OCI-LY7 (cell line): ENCODE data around the gene PARP12. TPM values are rescaled to one million over a fixed set of nuclear protein-coding genes. Genes with fewer than 3 reads are reported as not detected.

Source experiments
- BruUV-seq: library from RNA; stranded (reverse); fragments of 400-500 nt; replicated peaks from 2 replicates; lab custom pipeline; 2021; lab: Mats Ljungman, UMichigan
- CTCF ChIA-PET: fragments of 300-600 bp; sonication (Branson Sonifier 250); formaldehyde crosslinking; loops from one replicate; lab custom pipeline; 2022; ENCODE audit warnings: antibody characterized with exemption; ENCODE audit not compliant: unreplicated experiment; lab: Charles Lee
- POLR2A ChIA-PET: fragments of 300-600 bp; sonication (Branson Sonifier 250); formaldehyde crosslinking; loops from one replicate; lab custom pipeline; 2022; ENCODE audit warnings: antibody characterized with exemption; lab: Charles Lee
- DNase-seq: peaks from one replicate; pipeline ENCODE4 v3.0.0-alpha.2; 2015; ENCODE audit warnings: low spot score
- H2AFZ ChIP-seq: fragments of 200-600 bp; sonication (generic), shearing (Covaris generic); 2 replicates; pipeline ENCODE4 v1.6.1; 2014; ENCODE audit warnings: mild to moderate bottlenecking, antibody characterized with exemption, low read length, moderate library complexity
- H3K27ac ChIP-seq: fragments of 200-600 bp; sonication (generic); 2 replicates; pipeline ENCODE4 v1.5.1; 2014; ENCODE audit warnings: mixed run types, low read depth, mild to moderate bottlenecking, moderate library complexity, low read length, inconsistent platforms; ENCODE audit not compliant: poor library complexity, severe bottlenecking
- H3K36me3 ChIP-seq: fragments of 200-600 bp; sonication (generic); 2 replicates; pipeline ENCODE4 v1.6.1; 2014; ENCODE audit warnings: mild to moderate bottlenecking, antibody characterized with exemption, low read length, moderate library complexity, mixed read lengths; ENCODE audit not compliant: insufficient read depth
- H3K4me1 ChIP-seq: fragments of 200-600 bp; sonication (generic); 2 replicates; pipeline ENCODE4 v1.5.1; 2014; ENCODE audit warnings: mild to moderate bottlenecking, low read length; ENCODE audit not compliant: insufficient read depth, poor library complexity, severe bottlenecking
- H3K4me2 ChIP-seq: fragments of 200-600 bp; sonication (generic); 2 replicates; pipeline ENCODE4 v1.6.1; 2014; ENCODE audit warnings: mild to moderate bottlenecking, low read length
- H3K4me3 ChIP-seq: fragments of 200-600 bp; sonication (generic); 2 replicates; pipeline ENCODE4 v1.5.1; 2014; ENCODE audit warnings: mild to moderate bottlenecking, low read depth, low read length; ENCODE audit not compliant: poor library complexity, severe bottlenecking
- H3K79me2 ChIP-seq: fragments of 200-600 bp; sonication (generic); 2 replicates; pipeline ENCODE4 v1.6.1; 2016; ENCODE audit warnings: low read depth, mild to moderate bottlenecking, low read length, moderate library complexity, mixed read lengths; ENCODE audit not compliant: insufficient read depth
- H3K9me2 ChIP-seq: fragments of 200-600 bp; sonication (generic); 2 replicates; pipeline ENCODE4 v1.6.1; 2016; ENCODE audit warnings: mild to moderate bottlenecking, low read length, mixed read lengths; ENCODE audit not compliant: insufficient read depth
- H3K9me3 ChIP-seq: fragments of 200-600 bp; sonication (generic); 2 replicates; pipeline ENCODE4 v1.6.1; 2014; ENCODE audit warnings: mild to moderate bottlenecking, mixed run types, low read length, mixed read lengths
- H4K20me1 ChIP-seq: fragments of 200-600 bp; sonication (generic); 2 replicates; pipeline ENCODE4 v1.6.1; 2014; ENCODE audit warnings: mild to moderate bottlenecking, antibody characterized with exemption, low read length, moderate library complexity, mixed read lengths; ENCODE audit not compliant: insufficient read depth
- EZH2phosphoT487 ChIP-seq: fragments of 200-600 bp; sonication (generic); IDR thresholded peaks from 2 replicates; pipeline ENCODE4 v1.6.1; 2018; ENCODE audit warnings: low read depth, borderline replicate concordance, mild to moderate bottlenecking, mixed run types, antibody characterized with exemption, low read length, moderate library complexity, mixed read lengths
- intact Hi-C: fragments of 100-400 bp; cut with micrococcal nuclease; formaldehyde crosslinking; loops from one replicate; pipeline ENCODE4 v1.10.0; 2022; ENCODE audit not compliant: unreplicated experiment
- total RNA-seq, 2 experiments: library from RNA; depleted of rRNA in 1 of 2; stranded (reverse); fragments of >200 nt in 1 of 2; shearing (Covaris generic) in 1 of 2; gene quantifications; 2 replicates each; pipeline ENCODE4 v1.2.3, GENCODE V29; 2014 to 2022
- TF ChIP-seq, protein P1 (sequence below): fragments of 200-600 bp; sonication (generic); conservative IDR thresholded peaks from 2 replicates; pipeline ENCODE4 v1.5.1; 2014; ENCODE audit warnings: mild to moderate bottlenecking, antibody characterized with exemption, low read length, moderate library complexity, mixed read lengths

The PARP12 gene
- total RNA-seq, 2 experiments from 2014 or later = 6.5 to 12.5 TPM

DNA sequence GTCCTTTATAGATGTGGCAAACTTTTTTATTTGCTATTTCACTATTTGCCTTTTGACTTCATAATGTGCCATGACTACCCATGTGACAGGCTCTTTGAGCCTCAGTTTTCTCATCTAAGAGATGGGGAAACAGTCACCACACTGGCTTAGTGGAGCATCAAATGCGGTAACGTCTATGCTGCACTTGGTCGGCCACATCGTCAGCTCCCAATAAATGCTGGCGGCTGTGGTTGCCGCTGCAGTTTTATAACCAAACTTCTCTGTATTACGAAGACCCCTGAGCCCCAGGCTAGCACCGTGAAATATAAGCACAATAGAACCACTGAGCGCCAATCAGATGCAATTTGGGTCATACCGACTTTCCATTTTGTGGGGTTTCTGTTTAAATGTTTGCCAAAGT lies 56.2 kb downstream of the PARP12 start:
- intact Hi-C loops = no loop called here
- no peak for TF ChIP-seq EZH2phosphoT487
- TF ChIP-seq, protein P1, sequence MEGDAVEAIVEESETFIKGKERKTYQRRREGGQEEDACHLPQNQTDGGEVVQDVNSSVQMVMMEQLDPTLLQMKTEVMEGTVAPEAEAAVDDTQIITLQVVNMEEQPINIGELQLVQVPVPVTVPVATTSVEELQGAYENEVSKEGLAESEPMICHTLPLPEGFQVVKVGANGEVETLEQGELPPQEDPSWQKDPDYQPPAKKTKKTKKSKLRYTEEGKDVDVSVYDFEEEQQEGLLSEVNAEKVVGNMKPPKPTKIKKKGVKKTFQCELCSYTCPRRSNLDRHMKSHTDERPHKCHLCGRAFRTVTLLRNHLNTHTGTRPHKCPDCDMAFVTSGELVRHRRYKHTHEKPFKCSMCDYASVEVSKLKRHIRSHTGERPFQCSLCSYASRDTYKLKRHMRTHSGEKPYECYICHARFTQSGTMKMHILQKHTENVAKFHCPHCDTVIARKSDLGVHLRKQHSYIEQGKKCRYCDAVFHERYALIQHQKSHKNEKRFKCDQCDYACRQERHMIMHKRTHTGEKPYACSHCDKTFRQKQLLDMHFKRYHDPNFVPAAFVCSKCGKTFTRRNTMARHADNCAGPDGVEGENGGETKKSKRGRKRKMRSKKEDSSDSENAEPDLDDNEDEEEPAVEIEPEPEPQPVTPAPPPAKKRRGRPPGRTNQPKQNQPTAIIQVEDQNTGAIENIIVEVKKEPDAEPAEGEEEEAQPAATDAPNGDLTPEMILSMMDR = no peak
- no peak for DNase-seq
- Histone ChIP-seq H3K4me3 (no peak overlapping the region), H2AFZ (no peak overlapping the region), H3K4me2 (no peak overlapping the region), H4K20me1 (no peaks in the 10 kb centered on the region), H3K27ac (no peak overlapping the region), H3K9me3 (no peaks in the 10 kb centered on the region), H3K79me2 (no peaks in the 10 kb centered on the region), H3K4me1 (no peaks in the 10 kb centered on the region), H3K9me2 (no peaks in the 10 kb centered on the region), H3K36me3 (no peaks in the 10 kb centered on the region)
- ChIA-PET POLR2A (interaction anchor here (1.0 kb wide), 1 partner anchor 359 kb away, joined by 3 read pairs; no protein-coding TSS in a partner anchor), CTCF (interaction anchor here (0.6 to 1.6 kb wide), 2 partner anchors 360 to 425 kb away, joined by 3 to 7 read pairs; no protein-coding TSS in a partner anchor)
- no TSS peak for BruUV-seq

DNA sequence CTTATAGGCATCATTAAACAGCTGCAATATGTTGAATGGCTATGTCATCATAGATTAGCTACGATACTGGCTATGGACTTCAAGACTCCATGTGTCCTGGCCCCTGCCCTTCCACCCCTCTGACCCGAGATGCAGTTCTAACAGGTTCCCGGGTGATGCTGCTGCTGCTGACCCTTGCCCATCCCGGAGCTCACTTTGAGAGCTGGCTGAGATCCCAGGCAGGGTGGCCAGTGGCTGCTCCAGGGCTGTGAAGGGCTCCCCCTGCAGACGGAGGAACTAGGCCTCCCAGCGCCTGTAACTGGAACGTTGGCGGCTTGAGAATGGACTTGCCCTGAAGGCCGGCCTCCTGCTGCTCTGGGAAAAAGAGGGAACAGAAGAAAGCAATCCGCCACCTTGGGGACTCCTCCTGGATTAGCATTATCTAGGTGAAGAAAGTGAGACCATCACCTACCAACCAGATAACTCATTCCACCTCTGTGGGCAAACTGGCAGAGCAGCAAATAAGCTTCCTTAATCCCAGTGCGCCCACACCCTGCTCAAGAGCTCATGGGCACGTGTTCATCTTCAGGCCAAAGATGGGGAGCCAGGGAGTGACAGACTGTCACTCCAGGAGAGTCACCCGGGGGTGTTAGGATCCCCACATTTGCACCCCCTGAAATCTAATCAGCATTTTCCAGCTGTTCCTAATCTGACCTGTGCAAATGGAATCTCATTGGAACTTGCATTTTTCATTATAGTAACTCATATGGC lies 56.8 kb downstream of the PARP12 start:
- intact Hi-C loops = loop anchor here (2.0 kb wide), 1 partner anchor 505 kb away; no protein-coding TSS in a partner anchor
- BruUV-seq = no TSS peak
- no peaks in the 10 kb centered on the region for H3K9me3 ChIP-seq
- H3K27ac ChIP-seq = no peak overlapping the region
- no peak overlapping the region for H2AFZ ChIP-seq
- H3K9me2 ChIP-seq = no peaks in the 10 kb centered on the region
- H4K20me1 ChIP-seq = no peaks in the 10 kb centered on the region
- DNase-seq = no peak
- H3K4me2 ChIP-seq = no peak overlapping the region
- CTCF ChIA-PET = interaction anchor here (0.6 to 1.6 kb wide), 5 partner anchors 11 to 425 kb away, joined by 3 to 7 read pairs (median 3); no protein-coding TSS in a partner anchor
- no peak overlapping the region for H3K4me3 ChIP-seq
- no peaks in the 10 kb centered on the region for H3K36me3 ChIP-seq
- POLR2A ChIA-PET = interaction anchor here (1.0 kb wide), 1 partner anchor 359 kb away, joined by 3 read pairs; no protein-coding TSS in a partner anchor
- no peaks in the 10 kb centered on the region for H3K79me2 ChIP-seq
- TF ChIP-seq EZH2phosphoT487 = no peak
- TF ChIP-seq, protein P1 = peak; percentile 62
- no peaks in the 10 kb centered on the region for H3K4me1 ChIP-seq

DNA sequence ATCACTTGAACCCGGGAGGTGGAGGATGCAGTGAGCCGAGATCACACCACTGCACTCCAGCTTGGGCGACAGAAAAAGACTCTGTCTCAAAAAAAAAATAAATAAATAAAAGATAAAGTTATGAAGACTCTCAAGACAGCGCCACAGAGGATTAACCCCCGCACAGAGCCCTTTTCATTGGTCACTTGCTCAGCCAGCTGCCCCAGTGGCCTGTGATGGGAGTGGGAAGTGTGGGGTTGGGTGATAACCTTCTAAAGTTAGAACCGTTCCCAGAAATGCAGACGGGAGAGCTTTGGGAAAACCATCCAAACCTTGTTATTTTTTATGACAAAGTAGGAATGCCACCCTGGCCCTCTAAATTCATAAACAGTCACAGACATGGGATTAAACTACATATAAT lies 57.4 kb downstream of the PARP12 start:
- H3K4me2 ChIP-seq = no peak overlapping the region

More for the DNA sequence above, 57.4 kb downstream of the PARP12 start:
- Histone ChIP-seq H3K79me2 (no peaks in the 10 kb centered on the region), H3K4me1 (no peaks in the 10 kb centered on the region), H3K4me3 (no peak overlapping the region), H4K20me1 (no peaks in the 10 kb centered on the region), H3K36me3 (no peaks in the 10 kb centered on the region), H3K27ac (no peak overlapping the region), H3K9me3 (no peaks in the 10 kb centered on the region), H2AFZ (no peak overlapping the region), H3K9me2 (no peaks in the 10 kb centered on the region)
- POLR2A ChIA-PET = interaction anchor here (1.0 kb wide), 1 partner anchor 358 kb away, joined by 3 read pairs; no protein-coding TSS in a partner anchor
- intact Hi-C loops = loop anchor here (2.0 kb wide), 1 partner anchor 505 kb away; no protein-coding TSS in a partner anchor
- no TSS peak for BruUV-seq
- TF ChIP-seq EZH2phosphoT487 = no peak
- TF ChIP-seq, protein P1 = no peak
- no peak for DNase-seq
- CTCF ChIA-PET = interaction anchor here (0.6 to 1.6 kb wide), 4 partner anchors 11 to 359 kb away, joined by 3 to 7 read pairs (median 3); no protein-coding TSS in a partner anchor
